HepG2 (cell line): ENCODE measurements around the gene RNF13. TPM values are rescaled to one million over a fixed set of nuclear protein-coding genes. Genes with fewer than 3 reads are reported as not detected.

Source experiments
- ATAC-seq: fragments of 200-7000 bp; cut with Tn5 transposase; 3 replicates; pipeline ENCODE4 v1.9.1; 2020; ENCODE audit warnings: mild to moderate bottlenecking, moderate library complexity
- BruUV-seq: library from RNA; stranded (reverse); fragments of 400-500 nt; replicated peaks from 2 replicates; lab custom pipeline; 2021; lab: Mats Ljungman, UMichigan
- CTCF ChIA-PET: fragments of 300-600 bp; formaldehyde crosslinking; extraction: SDS; loops from one replicate; lab custom pipeline; 2021; ENCODE audit warnings: low total read pairs, inconsistent platforms, low intra/inter-chr PET ratio; lab: Yijun Ruan, JAX
- POLR2A ChIA-PET: fragments of 350-600 bp; sonication (Branson Sonifier 250); formaldehyde crosslinking; loops from one replicate; lab custom pipeline; 2020; ENCODE audit warnings: antibody characterized with exemption, inconsistent platforms; lab: Yijun Ruan, JAX
- DNase-seq: peaks from one replicate; pipeline ENCODE4 v3.0.0-alpha.2; 2015; ENCODE audit warnings: low spot score
- FAIRE-seq: peaks from 3 replicates; lab custom pipeline; 2011; peaks lifted over from hg19 to GRCh38; lab: Jason Lieb, UNC
- H2AFZ ChIP-seq: one replicate; pipeline ENCODE4 v1.6.1; 2011; ENCODE audit warnings: low read length, inconsistent platforms
- H3K27ac ChIP-seq: fragments of 300-600 bp; 3 replicates; pipeline ENCODE4 v1.8.0; 2011; ENCODE audit warnings: mixed run types, mild to moderate bottlenecking, mixed read lengths, low read length, inconsistent platforms; ENCODE audit not compliant: insufficient read depth; ENCODE audit errors: extremely low read length
- H3K27me3 ChIP-seq, 2 experiments: fragments of 200-600 bp in 1 of 2; 2 replicates in 1 of 2; 3 replicates in 1 of 2; pipeline versions ENCODE4 v1.6.0 to v1.8.0; 2011; ENCODE audit warnings: low read length in 2 of 2, mild to moderate bottlenecking in 2 of 2, moderate library complexity in 2 of 2, inconsistent platforms in 1 of 2; ENCODE audit not compliant: insufficient read depth in 2 of 2, control insufficient read depth in 1 of 2
- H3K36me3 ChIP-seq, 2 experiments: fragments of 200-600 bp in 1 of 2; replicated peaks in 1 of 2; 2 replicates in 1 of 2; 3 replicates in 1 of 2; pipeline versions ENCODE4 v1.5.1 to v1.8.0; 2011; ENCODE audit warnings: low read length in 2 of 2, inconsistent platforms in 1 of 2; ENCODE audit not compliant: insufficient read depth in 2 of 2, control insufficient read depth in 1 of 2
- H3K4me1 ChIP-seq: 2 replicates; pipeline ENCODE4 v1.5.1; 2012; ENCODE audit warnings: low read length, inconsistent platforms; ENCODE audit not compliant: insufficient read depth
- H3K4me2 ChIP-seq: 2 replicates; pipeline ENCODE4 v1.6.0; 2011; ENCODE audit warnings: low read depth, low read length, inconsistent platforms
- H3K4me3 ChIP-seq, 3 experiments: fragments of 200-600 bp in 1 of 3; sonication (generic), shearing (Covaris generic) in 1 of 3; replicated peaks in 1 of 3; 2 replicates each; pipeline ENCODE4 v1.5.1; 2011 to 2016; ENCODE audit warnings: low read length in 3 of 3, inconsistent platforms in 2 of 3, low read depth in 2 of 3, mild to moderate bottlenecking in 2 of 3, control low read depth in 1 of 3, mixed read lengths in 1 of 3; ENCODE audit not compliant: insufficient read depth in 1 of 3
- H3K79me2 ChIP-seq: one replicate; pipeline ENCODE4 v1.6.1; 2011; ENCODE audit warnings: low read length, inconsistent platforms; ENCODE audit not compliant: insufficient read depth
- H3K9ac ChIP-seq: 2 replicates; pipeline ENCODE4 v1.6.0; 2011; ENCODE audit warnings: mild to moderate bottlenecking, low read depth, low read length, inconsistent platforms; ENCODE audit not compliant: insufficient read depth
- H3K9me3 ChIP-seq: 2 replicates; pipeline ENCODE4 v1.5.1; 2012; ENCODE audit warnings: mild to moderate bottlenecking, low read length
- H4K20me1 ChIP-seq: 2 replicates; pipeline ENCODE4 v1.6.0; 2011; ENCODE audit warnings: inconsistent platforms, mild to moderate bottlenecking, low read length, moderate library complexity; ENCODE audit not compliant: insufficient read depth
- HMGA1 ChIP-seq: sonication (generic); formaldehyde crosslinking; conservative IDR thresholded peaks from 2 replicates; pipeline ENCODE4 v1.4.0; 2020; ENCODE audit warnings: missing genetic modification reagents
- YEATS4 ChIP-seq: sonication (generic); formaldehyde crosslinking; IDR thresholded peaks from 2 replicates; pipeline ENCODE4 v1.4.0; 2020; ENCODE audit warnings: missing genetic modification reagents, borderline replicate concordance
- ZBTB1 ChIP-seq: sonication (generic); formaldehyde crosslinking; IDR thresholded peaks from 2 replicates; pipeline ENCODE4 v1.4.0; 2020; ENCODE audit warnings: missing genetic modification reagents, borderline replicate concordance
- ZC3H13 ChIP-seq: sonication (generic); formaldehyde crosslinking; IDR thresholded peaks from 2 replicates; pipeline ENCODE4 v1.8.1; 2023; ENCODE audit warnings: mild to moderate bottlenecking, missing genetic modification reagents, moderate library complexity
- ZNF17 ChIP-seq: sonication (generic); formaldehyde crosslinking; IDR thresholded peaks from 2 replicates; pipeline ENCODE4 v1.5.0; 2020; ENCODE audit warnings: mild to moderate bottlenecking, missing genetic modification reagents
- ZNF589 ChIP-seq: sonication (generic); formaldehyde crosslinking; conservative IDR thresholded peaks from 2 replicates; pipeline ENCODE4 v1.8.0; 2022; ENCODE audit warnings: mild to moderate bottlenecking, moderate library complexity, missing genetic modification reagents
- ZNF792 ChIP-seq: IDR thresholded peaks from 2 replicates; pipeline ENCODE4 v1.6.1; 2016
- WGBS: methylation state at CpG from one replicate; pipeline ENCODE4 v1.1.6; 2017; ENCODE audit warnings: low lambda C conversion rate; 5-methylcytosine and 5-hydroxymethylcytosine counted together
- in situ Hi-C: cut with HindIII; loops from 2 replicates; pipeline ENCODE4 v1.10.0; 2017; ENCODE audit warnings: low pct_unique_long_range_greater_than_20kb; ENCODE audit not compliant: extremely low pct_ligation_motif_present
- intact Hi-C: fragments of 100-400 bp; cut with micrococcal nuclease; formaldehyde crosslinking; loops from one replicate; pipeline ENCODE4 v1.10.0; 2022; ENCODE audit not compliant: unreplicated experiment
- polyA plus RNA-seq, 8 experiments: library from polyadenylated mRNA; depleted of rRNA in 3 of 8; stranded (reverse) in 7 of 8; unstranded in 1 of 8; fragments of >200 nt; fragmentation: Illumina TruSeq in 4 of 8; extraction: Trizol in 4 of 8; gene quantifications; 2 replicates each; pipeline versions ENCODE4 v1.2.1 to v1.2.3, GENCODE V29; 2011 to 2016; ENCODE audit warnings: low read depth in 4 of 8, missing spikeins in 1 of 8, mixed read lengths in 1 of 8; ENCODE audit not compliant: insufficient read depth in 1 of 8
- total RNA-seq, 5 experiments: library from RNA; depleted of rRNA; stranded (reverse); fragments of >200 nt; fragmentation: Illumina TruSeq; extraction: Trizol; gene quantifications; 2 replicates each; pipeline ENCODE4 v1.2.3, GENCODE V29; 2016; ENCODE audit warnings: low read depth in 1 of 5
- TF ChIP-seq, protein P1 (sequence below): IDR thresholded peaks from 2 replicates; pipeline ENCODE4 v1.6.1; 2016; ENCODE audit warnings: control low read depth
- TF ChIP-seq, protein P2 (sequence below): IDR thresholded peaks from 2 replicates; pipeline ENCODE4 v1.6.1; 2016; ENCODE audit warnings: low read depth
- TF ChIP-seq, protein P3 (sequence below): sonication (generic); formaldehyde crosslinking; IDR thresholded peaks from 2 replicates; pipeline ENCODE4 v1.4.0; 2020; ENCODE audit warnings: mild to moderate bottlenecking, low read depth, missing genetic modification reagents

The RNF13 gene
- total and polyA plus RNA-seq, 2 of the 13 experiments (the other 11 are each of a cell fraction or from before 2014, with no cell fraction given): 39.8 to 46.0 TPM

DNA sequence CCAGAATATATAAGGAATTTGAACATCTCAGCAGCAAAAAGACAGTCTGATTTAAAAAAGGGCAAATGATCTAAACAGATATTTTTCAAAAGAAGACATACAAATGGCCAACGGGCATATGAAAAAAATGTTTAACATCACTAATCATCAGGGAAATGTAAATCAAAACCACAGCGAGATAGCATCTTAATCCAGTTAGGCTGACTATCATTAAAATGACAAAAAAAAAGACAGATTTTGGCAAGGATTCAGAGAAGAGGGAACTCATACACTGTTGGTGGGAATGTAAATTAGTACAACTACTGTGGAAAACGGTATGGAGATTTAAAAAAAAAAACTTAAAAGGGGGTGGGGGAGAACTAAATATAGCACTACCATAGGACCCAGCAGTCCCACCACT lies 47.9 kb downstream of the RNF13 start:
- TSS peak; percentile 23 for BruUV-seq
- Histone ChIP-seq H3K27me3 (no peaks in the 10 kb centered on the region), H3K9ac (no peak overlapping the region), H3K27ac (no peak overlapping the region), H3K4me3 (no peak overlapping the region), H3K9me3 (no peaks in the 10 kb centered on the region), H2AFZ (no peak overlapping the region), H4K20me1 (no peaks in the 10 kb centered on the region), H3K36me3 (no peaks in the 10 kb centered on the region; a peak in 2 of 5 replicates), H3K4me2 (no peak overlapping the region), H3K79me2 (no peaks in the 10 kb centered on the region), H3K4me1 (no peaks in the 10 kb centered on the region)
- 98% methylated on average over 3 of the region's 3 CpGs for WGBS
- TF ChIP-seq ZNF17 (CRISPR knock-in tag) (no peak), ZNF792 (no peak), ZNF589 (CRISPR knock-in tag) (no peak), HMGA1 (CRISPR knock-in tag) (no peak), ZBTB1 (CRISPR knock-in tag) (no peak), YEATS4 (CRISPR knock-in tag) (no peak), ZC3H13 (no peak)
- TF ChIP-seq, protein P1, sequence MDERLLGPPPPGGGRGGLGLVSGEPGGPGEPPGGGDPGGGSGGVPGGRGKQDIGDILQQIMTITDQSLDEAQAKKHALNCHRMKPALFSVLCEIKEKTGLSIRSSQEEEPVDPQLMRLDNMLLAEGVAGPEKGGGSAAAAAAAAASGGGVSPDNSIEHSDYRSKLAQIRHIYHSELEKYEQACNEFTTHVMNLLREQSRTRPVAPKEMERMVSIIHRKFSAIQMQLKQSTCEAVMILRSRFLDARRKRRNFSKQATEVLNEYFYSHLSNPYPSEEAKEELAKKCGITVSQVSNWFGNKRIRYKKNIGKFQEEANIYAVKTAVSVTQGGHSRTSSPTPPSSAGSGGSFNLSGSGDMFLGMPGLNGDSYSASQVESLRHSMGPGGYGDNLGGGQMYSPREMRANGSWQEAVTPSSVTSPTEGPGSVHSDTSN (CRISPR knock-in tag): no peak
- TF ChIP-seq, protein P2, sequence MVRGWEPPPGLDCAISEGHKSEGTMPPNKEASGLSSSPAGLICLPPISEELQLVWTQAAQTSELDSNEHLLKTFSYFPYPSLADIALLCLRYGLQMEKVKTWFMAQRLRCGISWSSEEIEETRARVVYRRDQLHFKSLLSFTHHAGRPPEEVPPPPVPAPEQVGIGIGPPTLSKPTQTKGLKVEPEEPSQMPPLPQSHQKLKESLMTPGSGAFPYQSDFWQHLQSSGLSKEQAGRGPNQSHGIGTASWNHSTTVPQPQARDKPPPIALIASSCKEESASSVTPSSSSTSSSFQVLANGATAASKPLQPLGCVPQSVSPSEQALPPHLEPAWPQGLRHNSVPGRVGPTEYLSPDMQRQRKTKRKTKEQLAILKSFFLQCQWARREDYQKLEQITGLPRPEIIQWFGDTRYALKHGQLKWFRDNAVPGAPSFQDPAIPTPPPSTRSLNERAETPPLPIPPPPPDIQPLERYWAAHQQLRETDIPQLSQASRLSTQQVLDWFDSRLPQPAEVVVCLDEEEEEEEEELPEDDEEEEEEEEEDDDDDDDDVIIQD (CRISPR knock-in tag): no peak
- TF ChIP-seq, protein P3, sequence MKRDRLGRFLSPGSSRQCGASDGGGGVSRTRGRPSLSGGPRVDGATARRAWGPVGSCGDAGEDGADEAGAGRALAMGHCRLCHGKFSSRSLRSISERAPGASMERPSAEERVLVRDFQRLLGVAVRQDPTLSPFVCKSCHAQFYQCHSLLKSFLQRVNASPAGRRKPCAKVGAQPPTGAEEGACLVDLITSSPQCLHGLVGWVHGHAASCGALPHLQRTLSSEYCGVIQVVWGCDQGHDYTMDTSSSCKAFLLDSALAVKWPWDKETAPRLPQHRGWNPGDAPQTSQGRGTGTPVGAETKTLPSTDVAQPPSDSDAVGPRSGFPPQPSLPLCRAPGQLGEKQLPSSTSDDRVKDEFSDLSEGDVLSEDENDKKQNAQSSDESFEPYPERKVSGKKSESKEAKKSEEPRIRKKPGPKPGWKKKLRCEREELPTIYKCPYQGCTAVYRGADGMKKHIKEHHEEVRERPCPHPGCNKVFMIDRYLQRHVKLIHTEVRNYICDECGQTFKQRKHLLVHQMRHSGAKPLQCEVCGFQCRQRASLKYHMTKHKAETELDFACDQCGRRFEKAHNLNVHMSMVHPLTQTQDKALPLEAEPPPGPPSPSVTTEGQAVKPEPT (CRISPR knock-in tag): no peak
- intact Hi-C loops (no loop called here), in situ Hi-C loops (no loop called here)
- DNase-seq (no peak), ATAC-seq (no peak), FAIRE-seq (no peak)
- POLR2A ChIA-PET: no interaction called here
- CTCF ChIA-PET: no interaction called here
